DMS53 treated with DMSO at 0.1 percent for 48 hours (cell line): ENCODE results near the gene HSH2D.
"Not testable (repeated sequence)": the region's sequence is repeated elsewhere in the genome, so short reads cannot be mapped to it uniquely, and the experiment has no call there.

Experiments used
- DNase-seq: peaks from one replicate; lab custom pipeline; 2025; ENCODE audit not compliant: unreplicated experiment; lab: John Stamatoyannopoulos, UW

The HSH2D gene, protein sequence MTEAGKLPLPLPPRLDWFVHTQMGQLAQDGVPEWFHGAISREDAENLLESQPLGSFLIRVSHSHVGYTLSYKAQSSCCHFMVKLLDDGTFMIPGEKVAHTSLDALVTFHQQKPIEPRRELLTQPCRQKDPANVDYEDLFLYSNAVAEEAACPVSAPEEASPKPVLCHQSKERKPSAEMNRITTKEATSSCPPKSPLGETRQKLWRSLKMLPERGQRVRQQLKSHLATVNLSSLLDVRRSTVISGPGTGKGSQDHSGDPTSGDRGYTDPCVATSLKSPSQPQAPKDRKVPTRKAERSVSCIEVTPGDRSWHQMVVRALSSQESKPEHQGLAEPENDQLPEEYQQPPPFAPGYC

DNA sequence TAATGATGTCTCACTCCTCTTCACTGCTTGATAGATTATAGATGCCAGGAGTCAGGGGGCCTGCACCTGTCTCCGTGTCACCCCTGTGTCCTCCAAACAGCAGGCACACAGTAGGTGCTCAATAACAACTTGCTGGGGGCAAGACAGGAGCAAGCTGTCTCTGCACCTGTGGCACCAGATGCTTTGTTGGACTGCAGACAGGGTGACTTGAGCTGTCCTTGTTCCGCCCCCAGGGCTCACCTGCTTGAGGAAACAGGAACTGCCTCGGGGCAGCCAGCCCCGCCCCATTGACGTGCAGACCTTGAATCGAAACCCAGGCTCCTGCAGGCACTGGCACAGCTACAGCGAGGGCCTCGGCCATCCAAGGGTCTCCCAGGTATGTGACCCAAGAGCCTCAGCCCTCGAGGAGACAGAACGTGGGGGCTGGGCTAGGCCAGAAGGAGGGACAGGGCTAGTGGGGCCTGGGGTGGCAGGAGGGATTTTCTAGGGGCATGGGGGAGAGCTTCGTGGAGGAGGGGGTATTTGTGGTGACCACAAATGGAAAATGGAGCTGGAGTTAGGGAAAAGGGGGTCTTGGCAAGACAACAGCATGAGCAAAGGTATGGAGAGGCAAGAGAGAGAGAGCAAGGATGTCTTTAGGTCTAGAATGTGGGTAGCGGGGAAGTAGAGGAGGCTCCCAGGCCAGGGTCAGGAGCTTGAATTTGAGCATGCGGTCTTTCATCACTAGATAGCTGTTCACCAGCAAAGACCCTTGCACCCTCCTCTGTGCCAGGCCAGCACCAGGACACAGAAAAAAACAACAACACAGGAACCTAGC lies at the start of gene HSH2D:
HSH2D (plus strand) TSS at position 287 of the 817 bp plus-strand sequence. CDS start 5,066 bp downstream, outside the sequence.
- DNase-seq, result peak; percentile 46

DNA sequence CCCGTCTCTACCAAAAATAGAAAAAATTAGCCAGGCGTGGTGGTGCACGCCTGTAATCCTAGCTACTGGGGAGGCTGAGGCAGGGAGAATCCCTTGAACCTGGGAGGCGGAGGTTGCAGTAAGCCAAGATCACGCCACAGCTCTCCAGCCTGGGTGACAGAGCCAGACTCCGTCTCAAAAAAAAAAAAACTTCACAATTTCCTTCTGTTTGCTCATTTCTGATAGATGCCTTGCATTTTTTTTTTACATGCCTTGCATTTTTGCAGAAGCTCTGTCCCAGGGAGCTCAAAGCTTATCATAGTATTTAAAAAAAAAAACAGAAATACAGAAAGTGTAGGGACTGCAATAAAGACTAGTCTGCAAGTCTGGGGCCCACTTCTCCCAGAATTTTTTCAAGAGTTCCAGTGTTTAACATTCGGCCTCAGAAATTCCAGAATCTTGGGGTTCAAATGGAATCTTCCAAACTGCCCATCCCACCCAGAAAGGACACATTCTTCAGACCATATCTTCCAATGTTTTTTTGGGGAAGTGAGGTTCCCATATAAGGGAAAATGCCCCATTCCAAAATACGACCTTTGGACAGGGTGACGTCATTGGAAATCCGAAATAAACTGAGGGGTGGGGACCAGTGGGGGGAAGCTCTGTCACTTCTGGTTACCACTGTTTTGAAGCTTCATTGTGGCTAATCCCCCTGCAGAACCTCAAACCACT lies 49.0 kb upstream of the HSH2D start:
- no peak for DNase-seq

DNA sequence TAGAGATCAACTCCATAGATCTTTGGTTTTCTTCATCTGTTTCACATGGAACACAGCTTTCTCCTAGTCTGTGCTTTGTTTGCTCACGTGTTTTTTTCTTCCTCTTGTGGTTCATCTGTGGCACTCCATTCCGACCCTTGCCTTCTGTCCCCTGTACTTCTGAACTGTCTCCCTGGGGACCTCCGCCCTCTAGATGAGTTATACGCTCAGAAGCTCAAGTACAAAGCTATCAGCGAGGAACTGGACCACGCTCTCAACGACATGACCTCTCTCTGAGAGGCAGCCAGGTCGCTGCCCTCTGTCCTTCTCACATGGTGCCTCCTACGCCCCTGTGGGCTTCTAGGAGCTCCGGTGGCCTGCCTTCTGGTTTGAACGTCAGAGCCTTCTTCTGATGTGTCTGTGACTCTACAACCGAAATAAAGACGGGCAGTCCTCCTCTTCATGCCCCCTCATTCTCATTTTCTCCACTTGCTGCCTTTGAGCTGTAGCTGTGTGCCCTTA lies 48.4 kb upstream of the HSH2D start:
- DNase-seq, result no peak

DNA sequence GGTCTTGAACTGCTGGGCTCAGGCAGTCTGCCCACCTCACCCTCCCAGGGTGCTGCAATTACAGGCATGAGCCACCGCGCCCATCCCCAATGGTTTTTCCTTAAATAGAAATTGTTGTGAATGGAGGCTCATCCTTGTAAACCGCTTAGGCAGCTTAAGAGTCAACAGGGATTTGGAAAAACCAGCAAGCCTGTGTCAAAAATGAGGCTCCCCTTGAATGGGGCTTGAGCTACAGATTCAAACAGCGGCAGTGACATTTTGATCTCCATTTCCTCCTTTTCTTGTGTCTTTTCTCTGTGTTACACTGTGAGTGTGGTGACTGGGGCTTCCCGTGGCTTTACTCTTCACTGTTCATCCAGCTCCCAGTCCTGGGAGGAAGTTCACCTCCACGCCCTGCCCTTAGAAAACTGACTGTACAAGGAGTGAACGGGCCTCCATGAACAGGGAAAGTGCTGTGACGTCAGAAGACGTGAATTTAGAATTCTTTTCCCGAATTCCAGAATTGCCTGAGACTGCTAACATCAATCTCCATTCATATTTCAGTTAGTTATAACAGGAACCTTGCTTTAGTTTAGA lies 47.1 kb upstream of the HSH2D start:
- no peak for DNase-seq

DNA sequence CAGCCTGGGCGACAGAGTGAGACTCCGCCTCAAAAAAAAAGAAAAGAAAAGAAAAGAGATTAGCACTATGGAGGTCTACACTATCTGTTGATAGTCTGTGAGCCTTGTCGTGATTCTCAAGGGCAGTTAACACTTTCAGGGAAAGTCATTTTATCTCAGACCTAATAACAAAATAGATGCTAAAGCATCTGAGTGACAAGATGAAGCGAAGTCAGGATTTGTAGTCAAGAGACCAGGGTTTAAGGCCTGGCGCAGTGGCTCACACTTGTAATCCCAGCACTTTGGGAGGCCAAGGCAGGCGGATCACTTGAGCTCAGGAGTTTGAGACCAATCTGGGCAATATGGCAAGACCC lies 45.1 kb upstream of the HSH2D start:
- DNase-seq, result no peak

DNA sequence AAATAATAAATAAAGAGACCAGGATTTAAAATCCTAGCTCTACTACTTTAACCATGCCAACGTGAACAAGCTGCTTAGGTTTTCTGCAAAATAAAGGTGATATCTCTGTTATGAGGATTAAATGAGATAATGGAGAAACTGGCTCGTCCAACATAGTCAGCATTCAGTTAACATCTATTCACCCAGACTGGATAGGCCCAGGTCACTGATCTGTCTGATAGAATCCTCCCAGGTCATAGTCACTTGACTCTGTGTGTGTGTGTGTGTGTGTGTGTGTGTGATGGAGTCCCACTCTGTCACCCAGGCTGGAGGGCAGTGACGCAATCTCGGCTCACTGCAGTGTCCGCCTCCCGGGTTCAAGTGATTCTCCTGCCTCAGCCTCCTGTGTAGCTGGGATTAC lies 44.7 kb upstream of the HSH2D start:
- DNase-seq, result no peak

DNA sequence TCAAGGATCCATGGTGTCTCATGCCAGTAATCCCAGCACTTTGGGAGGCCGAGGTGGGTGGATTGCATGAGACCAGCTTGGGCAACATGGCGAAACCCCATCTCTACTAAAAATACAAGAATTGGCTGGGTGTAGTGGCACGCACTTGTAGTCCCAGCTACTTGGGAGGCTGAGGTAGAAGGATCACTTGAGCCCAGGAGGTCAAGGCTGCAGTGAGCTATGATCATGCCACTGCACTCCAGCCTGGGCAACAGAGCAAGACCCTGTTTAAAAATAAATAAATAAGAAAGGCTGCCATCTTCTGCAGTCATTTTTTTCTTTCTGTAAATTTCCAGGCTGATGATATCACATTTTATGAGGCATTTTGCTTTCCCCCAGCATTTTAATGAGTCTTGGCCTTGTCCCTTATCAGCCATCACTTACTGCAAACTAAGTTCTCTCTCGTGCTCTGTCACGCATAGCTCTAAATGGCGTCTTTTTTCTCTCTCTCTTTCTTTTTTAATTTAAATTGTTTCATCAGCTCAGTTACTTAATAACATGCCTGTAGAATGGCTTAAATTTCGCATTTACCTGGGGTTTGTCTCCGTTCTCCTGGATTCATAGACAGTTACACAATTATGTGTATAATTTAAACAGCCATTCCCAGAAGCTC lies 44.0 kb upstream of the HSH2D start:
- not testable (repeated sequence) for DNase-seq

DNA sequence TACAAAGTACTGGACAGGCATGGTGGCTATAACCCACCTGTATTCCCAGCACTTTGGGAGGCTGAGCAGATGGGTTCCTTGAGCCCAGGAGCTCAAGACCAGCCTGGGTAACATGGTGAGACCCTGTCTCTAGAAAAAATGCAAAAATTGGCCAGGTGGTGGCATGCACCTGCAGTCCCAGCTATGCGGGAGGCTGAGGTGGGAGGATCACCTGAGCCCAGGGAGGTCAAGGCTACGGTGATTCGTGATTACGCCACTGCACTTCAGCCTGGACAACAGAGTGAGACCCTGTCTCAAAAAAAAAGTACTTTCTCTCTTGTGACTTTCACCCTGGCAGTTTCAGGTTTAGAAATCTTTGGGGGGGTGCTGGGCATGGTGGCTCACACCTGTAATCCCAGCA lies 43.0 kb upstream of the HSH2D start:
- no peak for DNase-seq

DNA sequence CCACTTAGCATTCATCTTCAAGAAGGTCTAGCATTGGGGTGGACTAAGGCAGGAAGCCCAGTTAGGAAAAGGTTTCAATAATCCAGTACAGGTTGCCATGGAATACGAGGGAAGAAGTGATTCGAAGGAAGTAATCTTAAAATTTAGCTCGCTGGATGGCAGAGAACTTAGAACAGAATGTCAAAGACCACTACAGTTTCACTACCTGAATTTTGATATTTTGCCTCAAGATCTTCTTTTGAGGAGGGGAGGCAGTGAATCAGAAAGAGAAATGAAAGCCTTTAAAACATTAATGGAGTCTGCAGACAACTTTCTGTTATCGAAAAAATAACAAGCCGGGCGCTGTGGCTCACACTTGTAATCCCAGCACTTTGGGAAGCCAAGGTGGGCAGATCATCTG lies 38.8 kb upstream of the HSH2D start:
- no peak for DNase-seq

DNA sequence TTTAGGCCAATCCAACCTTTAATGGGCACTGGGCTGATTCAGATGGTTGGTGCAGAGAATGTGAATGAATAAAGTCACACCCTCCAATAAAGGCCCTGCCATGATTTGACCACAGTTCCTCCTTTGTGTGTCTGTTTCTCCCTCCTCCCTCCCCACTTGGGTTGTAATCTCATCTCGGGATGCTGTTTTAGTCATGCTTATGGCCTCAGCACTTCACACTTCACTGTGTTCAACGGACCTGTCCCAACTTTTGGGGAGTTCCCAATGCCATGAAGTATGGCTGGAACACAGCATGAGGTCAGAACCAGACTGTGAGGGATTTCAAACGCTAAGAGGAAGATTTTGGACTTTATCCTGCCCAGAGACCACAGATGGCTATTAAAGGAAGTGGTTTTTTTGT lies 37.4 kb upstream of the HSH2D start:
- no peak for DNase-seq

DNA sequence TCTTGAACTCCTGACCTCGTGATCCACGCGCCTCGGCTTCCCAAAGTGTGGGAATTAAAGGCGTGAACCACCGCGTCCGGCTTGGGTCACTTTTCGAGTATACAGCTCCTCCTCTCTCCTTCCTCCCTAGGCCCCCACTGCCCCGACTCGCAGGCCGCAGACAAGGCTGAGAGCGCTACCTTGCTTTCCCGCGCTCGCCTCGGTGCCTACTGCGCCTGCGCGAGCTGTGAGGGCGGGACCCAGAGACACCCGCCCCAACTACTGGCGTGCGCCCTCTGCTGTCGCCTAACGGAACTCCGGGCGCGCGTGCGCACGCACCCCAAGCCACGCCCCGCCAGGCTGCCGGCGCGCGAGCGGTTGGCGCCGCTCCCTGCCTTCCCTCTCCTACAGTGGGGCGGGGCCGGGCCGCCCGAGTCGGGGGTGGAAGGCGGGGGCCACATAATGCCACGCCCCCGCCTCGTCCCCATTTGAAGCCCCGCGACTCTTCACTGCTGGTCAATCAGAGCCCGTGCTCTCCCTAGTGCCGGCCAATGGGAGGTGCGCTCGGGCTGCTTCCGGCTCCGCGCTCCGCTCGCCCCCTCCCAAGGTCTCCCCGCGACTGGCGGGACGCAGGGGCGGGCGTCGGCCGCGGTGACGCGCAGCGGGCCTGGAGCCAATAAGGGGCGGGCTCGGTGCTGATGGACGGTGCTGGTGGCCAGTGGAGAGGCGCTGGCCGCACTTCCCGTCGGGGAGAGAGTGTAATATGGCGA lies 32.2 kb upstream of the HSH2D start, which contains the start of gene RAB8A:
RAB8A (plus strand) TSS at position 730 of the 749 bp plus-strand sequence; CDS start at position 743, 13 bp downstream.
- DNase-seq, result peak; percentile 91

DNA sequence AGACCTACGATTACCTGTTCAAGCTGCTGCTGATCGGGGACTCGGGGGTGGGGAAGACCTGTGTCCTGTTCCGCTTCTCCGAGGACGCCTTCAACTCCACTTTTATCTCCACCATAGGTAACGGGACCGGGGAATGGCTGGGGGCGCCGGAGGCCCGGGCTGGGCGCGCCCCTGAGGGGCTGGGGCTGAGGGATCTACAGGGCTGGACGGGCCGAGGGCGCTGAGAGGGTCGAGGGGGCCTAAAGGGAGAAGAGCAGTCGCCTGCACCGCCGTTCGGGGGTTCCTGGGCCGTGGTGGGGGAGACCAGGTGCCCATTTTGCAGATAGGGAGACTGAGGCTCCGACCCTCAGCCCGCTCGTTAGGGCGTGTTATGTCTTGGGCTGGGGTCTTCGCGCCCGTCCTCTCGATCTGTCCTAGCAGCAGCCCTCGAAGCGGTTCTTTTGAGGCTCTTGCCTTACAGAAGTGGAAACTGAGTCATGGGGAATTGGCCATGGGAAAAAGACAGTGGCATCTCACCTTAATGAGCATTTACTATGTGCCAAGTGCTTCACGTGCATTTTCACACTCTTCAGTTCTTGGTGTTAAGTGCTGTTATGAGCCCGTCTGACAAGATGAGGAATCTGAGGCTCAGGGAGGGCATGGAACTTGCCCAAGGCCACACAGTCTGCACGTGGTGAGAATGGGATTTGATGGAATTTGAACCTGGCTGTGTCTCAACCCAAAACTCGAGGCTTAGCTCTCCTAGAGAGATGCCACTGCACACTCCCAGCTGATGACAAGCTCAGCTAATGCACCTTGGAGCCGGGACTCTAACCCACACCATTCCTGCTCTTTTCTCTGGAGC lies 31.4 kb upstream of the HSH2D start:
- DNase-seq, result no peak

DNA sequence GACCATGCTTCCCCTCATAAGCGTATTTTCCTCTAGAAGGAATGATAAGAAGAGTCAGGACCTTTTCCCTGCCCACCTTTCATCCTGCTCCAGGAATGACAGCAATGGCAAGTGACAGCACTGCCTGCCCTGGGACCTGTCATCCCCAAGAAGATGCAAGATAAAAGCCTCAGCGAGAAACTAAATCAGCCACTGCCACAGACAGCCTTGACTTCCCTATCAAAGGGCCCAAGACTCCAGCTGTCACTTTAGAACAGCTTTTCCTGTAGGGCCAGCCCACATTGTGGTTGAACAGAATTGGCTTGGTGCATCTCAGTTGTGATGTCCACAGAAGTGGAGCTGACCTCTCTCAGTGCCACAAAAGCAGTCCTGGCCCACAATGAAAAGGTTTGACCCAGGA lies 30.7 kb upstream of the HSH2D start:
- no peak for DNase-seq

DNA sequence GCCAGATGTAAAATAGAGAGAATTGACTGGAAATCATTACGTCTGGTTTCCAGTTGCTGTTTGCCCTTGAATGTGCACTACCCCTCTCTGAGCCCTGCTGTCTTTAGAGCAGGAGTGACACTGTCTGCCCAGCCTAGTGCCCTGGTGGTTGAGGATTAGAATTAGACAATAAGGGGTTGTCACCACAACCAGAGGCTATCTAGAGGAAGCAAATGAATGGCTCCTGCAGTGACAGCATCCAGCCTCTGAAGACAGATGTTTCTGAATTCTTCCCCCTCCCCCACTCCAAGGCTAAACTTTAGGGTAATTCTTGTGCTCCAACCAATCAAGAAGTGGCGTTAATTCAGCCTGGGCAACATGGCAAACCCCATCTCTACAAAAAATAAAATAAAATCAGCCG lies 29.8 kb upstream of the HSH2D start:
- DNase-seq, result no peak

DNA sequence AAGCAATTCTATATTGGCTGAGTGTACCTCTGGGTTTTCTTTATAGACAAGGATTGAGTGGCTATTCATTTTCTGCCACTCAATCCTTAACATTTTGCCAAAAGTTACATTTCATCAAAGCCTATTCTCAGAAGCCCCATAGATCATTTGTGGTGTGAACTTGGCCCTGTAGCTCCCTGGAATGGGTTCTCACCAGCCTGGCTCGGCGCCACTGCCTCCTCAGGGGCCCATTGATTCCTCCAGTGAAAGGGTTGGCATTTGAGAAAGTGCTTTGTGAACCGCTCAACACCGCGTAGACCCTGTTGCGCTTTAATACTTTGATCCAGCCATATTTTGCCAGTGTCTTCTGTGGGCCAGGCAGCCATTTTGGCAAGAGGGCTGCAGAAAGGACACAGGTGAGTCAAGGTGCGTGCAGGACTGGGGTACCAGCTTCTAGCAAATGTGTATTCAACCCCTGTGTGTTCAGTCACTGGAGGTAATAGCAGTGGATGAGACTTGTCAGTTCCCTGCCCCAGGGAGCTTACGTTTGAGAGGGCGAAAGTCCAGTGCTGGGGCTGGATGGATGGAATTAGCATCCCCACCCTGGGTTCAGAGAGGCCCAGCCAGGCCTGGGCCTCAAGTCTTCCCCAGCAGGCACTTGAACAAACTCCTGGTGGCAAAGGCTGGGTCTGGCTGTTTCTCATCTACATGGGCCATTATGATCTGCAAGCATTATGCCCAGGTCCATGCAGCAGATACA lies 28.0 kb upstream of the HSH2D start:
- no peak for DNase-seq

DNA sequence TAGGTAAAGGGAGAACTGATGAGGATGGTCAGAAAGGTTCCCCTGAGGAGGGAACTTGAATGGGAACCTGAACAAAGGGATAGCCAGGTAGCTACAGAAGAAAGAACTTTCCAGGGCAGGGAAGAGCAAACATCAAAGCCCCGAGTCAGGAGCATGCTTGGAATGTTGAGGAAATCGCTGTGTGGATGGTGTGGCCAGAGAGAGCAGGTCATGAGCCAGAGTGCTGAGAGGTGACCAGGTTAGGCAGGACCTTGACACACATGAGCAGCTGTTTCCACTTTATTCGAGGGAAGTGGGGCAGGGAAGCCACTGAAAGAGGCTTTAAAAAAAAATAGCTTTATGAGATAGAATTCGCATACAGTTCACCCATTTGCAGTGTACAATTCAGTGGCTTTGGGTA lies 27.4 kb upstream of the HSH2D start:
- no peak for DNase-seq

DNA sequence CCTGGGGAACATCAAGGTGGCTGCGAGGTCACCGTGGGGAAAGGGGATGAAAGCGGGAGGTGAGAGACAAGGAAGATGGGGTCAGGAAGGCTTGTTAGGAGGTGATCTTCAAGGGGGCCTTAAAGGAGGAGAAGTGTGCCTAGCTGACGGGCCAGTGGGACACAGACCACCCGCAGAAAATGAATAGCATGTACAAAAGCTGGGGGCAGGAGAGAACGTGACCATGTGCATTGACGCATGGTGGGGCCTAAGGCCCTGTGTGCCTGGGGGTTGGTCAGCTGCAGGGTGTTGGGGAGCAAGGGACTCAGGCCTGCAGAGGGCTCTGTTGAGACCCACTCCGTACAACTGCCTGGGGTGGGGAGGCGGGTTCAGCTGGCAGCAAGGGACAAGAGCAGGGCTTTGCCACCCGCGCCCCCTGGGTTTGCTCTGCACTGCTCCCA lies 25.9 kb upstream of the HSH2D start:
- DNase-seq, result no peak

DNA sequence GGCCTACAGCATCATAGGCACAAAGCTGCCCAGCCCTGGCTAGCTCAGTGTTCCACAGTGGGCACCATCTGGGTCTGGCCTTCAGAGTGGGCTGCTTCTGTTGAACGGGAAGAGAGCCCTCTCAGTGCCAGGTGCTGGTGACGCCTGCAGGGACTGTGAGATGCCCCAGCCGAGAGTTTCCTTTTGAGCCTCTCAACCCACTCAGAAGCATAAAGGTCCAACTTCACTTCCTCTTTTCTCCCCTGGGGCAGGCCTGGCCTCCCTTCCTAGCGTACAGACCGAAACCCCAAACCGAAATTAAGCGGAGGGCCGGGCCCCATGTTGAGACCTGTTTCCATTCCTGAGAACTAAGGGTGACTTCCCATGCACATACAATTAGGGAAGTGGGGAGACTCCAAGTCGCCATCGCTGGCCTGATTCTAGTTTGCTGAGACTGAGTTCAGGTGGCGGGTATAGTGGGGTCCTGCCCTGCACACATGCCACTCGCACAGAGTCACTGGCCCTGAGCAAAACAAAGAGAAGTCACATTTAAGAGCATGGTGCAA lies 24.9 kb upstream of the HSH2D start:
- DNase-seq, result no peak
